ENCODE data around the gene CACNA1E.

The CACNA1E gene

GRCh38 chr1:181718034-181718433, 234.7 kb downstream of the CACNA1E start:
- H3K27ac ChIP-seq = no peak overlapping the region
- TF ChIP-seq, protein P1, sequence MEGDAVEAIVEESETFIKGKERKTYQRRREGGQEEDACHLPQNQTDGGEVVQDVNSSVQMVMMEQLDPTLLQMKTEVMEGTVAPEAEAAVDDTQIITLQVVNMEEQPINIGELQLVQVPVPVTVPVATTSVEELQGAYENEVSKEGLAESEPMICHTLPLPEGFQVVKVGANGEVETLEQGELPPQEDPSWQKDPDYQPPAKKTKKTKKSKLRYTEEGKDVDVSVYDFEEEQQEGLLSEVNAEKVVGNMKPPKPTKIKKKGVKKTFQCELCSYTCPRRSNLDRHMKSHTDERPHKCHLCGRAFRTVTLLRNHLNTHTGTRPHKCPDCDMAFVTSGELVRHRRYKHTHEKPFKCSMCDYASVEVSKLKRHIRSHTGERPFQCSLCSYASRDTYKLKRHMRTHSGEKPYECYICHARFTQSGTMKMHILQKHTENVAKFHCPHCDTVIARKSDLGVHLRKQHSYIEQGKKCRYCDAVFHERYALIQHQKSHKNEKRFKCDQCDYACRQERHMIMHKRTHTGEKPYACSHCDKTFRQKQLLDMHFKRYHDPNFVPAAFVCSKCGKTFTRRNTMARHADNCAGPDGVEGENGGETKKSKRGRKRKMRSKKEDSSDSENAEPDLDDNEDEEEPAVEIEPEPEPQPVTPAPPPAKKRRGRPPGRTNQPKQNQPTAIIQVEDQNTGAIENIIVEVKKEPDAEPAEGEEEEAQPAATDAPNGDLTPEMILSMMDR (conservative IDR thresholded peaks at IDR 0.05) = no peak

DNA sequence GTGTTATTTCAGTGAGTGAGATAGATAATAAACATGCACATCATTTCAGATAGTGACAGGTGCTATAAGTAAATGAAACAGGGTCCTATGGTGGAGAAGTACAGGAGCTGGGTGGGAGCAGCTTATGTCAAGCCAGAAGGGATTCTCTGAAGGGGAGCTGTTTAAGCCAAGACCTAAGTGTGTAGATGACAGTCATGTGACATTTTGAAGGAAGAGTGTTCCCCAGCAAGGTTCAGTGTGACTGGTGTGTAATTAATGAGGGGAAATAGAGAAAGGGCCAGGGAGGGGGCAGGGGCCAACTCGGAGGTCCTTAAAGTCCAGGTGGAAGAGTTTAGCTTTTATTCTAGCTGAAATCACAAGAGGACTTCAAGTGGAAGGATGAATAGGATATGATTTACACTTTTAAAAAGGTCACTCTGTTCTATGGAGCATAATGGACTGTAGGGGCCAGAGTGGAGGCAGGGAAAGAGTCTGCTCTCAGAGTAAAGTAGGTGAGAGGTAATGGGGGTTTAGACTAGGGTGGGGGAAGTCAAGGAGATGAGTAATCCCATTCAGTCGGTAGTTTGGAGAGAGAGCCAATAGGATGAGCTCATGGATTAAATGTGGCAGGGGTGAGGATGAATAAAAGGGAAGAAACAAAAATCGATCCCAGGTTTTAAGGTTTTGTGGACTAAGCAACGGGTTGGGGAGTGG, 243.1 kb downstream of the CACNA1E start:
- TF ChIP-seq, protein P1 (conservative IDR thresholded peaks at IDR 0.05) = no peak
- H3K27ac ChIP-seq = no peak overlapping the region

DNA sequence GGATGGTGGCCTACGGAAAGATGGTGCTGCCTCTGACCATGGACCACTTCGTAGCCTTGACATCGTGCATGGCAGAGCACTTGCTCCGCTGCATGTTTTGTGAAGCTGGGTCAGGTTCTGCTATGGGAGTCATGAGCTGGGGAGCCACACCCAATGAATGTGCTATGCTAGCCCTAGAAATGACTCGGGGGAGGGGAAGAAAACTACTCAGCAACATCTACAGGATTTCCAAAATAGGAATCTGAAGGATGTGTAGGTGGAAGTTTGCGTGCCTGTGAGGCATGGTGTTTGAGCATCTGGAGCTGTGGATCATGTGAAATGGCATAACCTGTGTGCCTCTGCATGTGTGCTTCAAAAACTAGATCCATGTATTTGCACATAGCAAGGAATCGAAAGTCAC, 247.3 kb downstream of the CACNA1E start:
- TF ChIP-seq, protein P1 (conservative IDR thresholded peaks at IDR 0.05) = no peak
- H3K27ac ChIP-seq = no peak overlapping the region

- H3K27ac ChIP-seq = no peak overlapping the region
- TF ChIP-seq, protein P1 (conservative IDR thresholded peaks at IDR 0.05) = no peak
These were observed 249.1 kb downstream of the CACNA1E start for GRCh38 chr1:181732218-181732990.

- no peak overlapping the region for H3K27ac ChIP-seq
- TF ChIP-seq, protein P1 (conservative IDR thresholded peaks at IDR 0.05) = no peak
These were observed 250.2 kb downstream of the CACNA1E start for GRCh38 chr1:181733486-181733885.

DNA sequence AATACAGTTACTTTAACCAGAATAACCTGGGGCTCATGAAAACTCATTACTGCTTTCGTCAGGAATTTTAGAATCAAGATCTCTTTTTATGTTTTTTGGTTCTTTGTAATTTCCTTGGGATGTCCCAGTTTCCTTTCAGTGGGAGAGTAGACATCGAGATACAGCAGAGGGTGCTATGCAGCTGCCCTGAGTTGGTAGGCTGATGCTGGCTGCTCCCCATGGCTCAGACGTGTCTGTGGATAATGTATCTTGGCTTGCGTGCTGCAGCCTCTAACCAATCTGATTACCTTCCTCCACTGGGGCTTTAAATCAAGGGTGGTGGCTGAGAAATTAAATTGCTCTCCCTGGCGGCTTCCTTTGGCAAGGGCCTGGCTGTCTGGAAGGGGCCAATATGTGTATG, 253.7 kb downstream of the CACNA1E start:
- H3K27ac ChIP-seq = no peak overlapping the region
- TF ChIP-seq, protein P1 (conservative IDR thresholded peaks at IDR 0.05) = no peak

- TF ChIP-seq, protein P1 (conservative IDR thresholded peaks at IDR 0.05) = no peak
- H3K27ac ChIP-seq = no peak overlapping the region
These were observed 255.9 kb downstream of the CACNA1E start for GRCh38 chr1:181739214-181739613.

Measured in VCaP (cell line).